IMR-90 (cell line): ENCODE results near the gene CCDC40.

Experiments used
- BHLHE40 ChIP-seq: fragments of 150-350 bp; IDR thresholded peaks from 2 replicates; pipeline ENCODE4 v1.6.1; 2016; ENCODE audit warnings: mild to moderate bottlenecking, low read depth, low read length
- CEBPB ChIP-seq: IDR thresholded peaks from 2 replicates; pipeline ENCODE4 v1.6.1; 2012; ENCODE audit warnings: low read depth, low read length, improper control_type of control experiment
- CTCF ChIP-seq: conservative IDR thresholded peaks from 2 replicates; pipeline ENCODE4 v1.5.1; 2012; ENCODE audit warnings: mild to moderate bottlenecking, low read depth, low read length, improper control_type of control experiment
- ELK1 ChIP-seq: fragments of 150-350 bp; IDR thresholded peaks from 2 replicates; pipeline ENCODE4 v1.6.1; 2016; ENCODE audit warnings: low read depth, mild to moderate bottlenecking, low read length, moderate library complexity, borderline replicate concordance
- MXI1 ChIP-seq: IDR thresholded peaks from 2 replicates; pipeline ENCODE4 v1.6.1; 2012; ENCODE audit warnings: low read depth, mild to moderate bottlenecking, low read length, moderate library complexity, borderline replicate concordance
- NFE2L2 ChIP-seq: fragments of 150-350 bp; IDR thresholded peaks from 2 replicates; pipeline ENCODE4 v1.6.1; 2016; ENCODE audit warnings: low read depth, mild to moderate bottlenecking, low read length
- RFX5 ChIP-seq: IDR thresholded peaks from 2 replicates; pipeline ENCODE4 v1.8.0; 2012; ENCODE audit warnings: low read depth, mild to moderate bottlenecking, low read length, moderate library complexity
- USF2 ChIP-seq: fragments of 150-350 bp; IDR thresholded peaks from 2 replicates; pipeline ENCODE4 v1.6.1; 2017; ENCODE audit warnings: mild to moderate bottlenecking, antibody characterized with exemption, low read length, low read depth

GRCh38 chr17:80034791-80035686, 1.4 kb upstream of the CCDC40 start:
- TF ChIP-seq CEBPB (no peak), CTCF (no peak), MXI1 (no peak), ELK1 (no peak), USF2 (peak; percentile 63), RFX5 (no peak), BHLHE40 (peak; percentile 85), NFE2L2 (no peak)
